ENCODE measurements around the gene ZNF546.

Gene ZNF546

DNA sequence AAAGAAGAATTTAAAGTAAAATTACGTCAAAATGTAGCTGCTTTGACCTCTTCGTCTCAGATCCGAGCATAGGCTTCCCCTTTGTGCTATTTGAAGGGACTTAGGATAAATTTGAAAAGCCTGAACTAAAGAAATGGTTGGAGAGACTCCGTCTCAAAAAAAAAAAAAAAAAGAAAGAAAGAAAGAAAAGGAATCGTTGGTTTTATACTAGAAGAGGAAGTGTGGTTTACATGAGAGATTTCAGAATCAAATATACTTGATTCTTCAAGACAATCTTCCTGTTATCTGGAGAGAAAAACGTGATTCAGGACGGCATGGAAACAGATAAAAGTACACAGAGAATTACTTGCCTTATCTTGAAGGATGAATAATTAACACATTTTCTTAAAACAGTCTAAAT, 59.6 kb downstream of the ZNF546 start:
- no peak for DNase-seq

DNA sequence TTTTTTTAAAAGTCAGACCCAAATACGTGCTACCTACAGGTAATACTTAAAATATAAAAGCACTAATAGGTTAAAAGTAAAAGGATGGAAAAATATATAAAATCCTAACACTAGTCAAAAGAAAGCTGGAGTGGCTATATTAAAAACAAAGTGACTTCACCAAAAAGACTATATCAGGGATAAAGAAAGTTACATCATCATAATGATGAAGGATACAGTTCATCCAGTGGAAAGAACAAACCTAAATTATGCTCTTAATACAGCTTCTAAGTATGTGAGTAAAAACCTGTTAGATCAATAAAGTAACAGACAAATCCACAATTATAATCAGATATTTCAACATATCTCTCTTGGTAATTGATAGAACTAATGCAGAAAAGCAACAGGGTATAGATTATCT, 60.3 kb downstream of the ZNF546 start:
- DNase-seq, result no peak

DNA sequence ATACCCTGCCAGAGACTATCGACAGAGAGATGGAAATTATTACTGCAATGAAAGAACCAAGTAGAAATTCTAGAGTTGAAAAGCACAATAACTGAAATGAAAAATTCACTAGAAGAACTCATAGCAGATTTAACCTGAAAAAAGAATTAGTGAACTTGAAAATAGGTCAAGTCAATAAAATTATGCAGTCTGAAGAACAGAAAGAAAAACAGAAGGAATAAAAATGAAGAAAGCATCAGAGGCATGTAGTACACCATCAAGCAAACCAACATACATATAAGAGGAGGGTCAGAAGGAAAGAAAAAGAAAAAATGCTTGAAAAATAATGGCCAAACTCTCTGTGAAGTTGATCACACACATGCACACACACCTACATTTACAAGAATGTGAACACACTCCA, 62.8 kb downstream of the ZNF546 start:
- no peak for DNase-seq

DNA sequence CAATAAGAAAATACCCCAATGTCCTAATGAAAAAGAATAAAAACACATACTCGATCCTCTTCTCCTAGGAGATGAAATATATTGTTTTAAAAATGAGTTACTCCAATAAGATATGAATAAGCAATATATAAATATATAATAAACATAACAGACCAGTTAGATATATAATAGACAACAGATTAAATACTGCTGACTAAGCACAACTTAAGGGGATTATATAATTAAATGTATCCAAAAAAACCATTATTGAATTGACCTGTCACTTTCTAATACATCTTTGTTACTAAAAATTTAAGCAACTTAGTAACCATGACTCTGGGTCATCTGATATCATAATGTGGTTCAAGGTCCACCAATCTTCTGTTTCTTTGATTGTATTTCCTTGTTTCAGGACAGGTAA, 73.2 kb downstream of the ZNF546 start:
- DNase-seq, result no peak
